ENCODE measurements around the gene PLA2G2C.

DNA sequence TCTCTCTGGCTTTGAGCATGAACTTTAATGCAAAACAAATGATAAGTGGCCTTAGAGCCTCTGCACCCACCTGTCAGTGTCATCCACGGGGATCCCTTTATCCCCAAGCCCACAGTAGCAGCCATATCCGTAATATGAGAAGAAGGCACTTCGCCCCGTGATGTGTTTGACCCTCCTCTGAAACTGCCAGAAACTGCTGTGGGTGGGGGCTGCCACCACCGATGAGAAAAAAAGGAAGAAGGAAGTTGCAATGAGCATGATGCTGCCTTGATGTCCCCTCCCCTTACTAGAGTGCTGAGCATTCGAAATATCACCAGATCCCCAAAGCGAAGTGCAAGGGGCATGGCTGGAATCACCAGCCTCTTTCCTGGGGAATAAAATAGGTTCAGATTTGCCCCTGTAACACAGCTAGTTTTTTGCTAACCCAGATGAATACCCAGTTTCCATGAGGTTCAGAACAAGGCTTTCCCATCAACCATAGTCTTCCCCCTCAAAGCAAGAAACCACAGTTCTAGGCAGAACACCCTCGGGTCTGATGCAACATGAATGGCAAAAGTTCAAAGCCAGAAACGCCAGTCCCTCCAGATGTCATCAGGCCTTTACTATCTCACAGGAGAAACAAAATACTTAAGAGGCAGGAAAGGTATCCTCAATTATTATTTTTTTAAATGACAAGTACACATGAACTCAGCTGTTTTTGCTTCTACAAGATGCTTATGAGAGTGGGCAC, 11.2 kb downstream of the PLA2G2C start:
- TF ChIP-seq, protein P1, sequence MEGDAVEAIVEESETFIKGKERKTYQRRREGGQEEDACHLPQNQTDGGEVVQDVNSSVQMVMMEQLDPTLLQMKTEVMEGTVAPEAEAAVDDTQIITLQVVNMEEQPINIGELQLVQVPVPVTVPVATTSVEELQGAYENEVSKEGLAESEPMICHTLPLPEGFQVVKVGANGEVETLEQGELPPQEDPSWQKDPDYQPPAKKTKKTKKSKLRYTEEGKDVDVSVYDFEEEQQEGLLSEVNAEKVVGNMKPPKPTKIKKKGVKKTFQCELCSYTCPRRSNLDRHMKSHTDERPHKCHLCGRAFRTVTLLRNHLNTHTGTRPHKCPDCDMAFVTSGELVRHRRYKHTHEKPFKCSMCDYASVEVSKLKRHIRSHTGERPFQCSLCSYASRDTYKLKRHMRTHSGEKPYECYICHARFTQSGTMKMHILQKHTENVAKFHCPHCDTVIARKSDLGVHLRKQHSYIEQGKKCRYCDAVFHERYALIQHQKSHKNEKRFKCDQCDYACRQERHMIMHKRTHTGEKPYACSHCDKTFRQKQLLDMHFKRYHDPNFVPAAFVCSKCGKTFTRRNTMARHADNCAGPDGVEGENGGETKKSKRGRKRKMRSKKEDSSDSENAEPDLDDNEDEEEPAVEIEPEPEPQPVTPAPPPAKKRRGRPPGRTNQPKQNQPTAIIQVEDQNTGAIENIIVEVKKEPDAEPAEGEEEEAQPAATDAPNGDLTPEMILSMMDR (IDR thresholded peaks at IDR 0.05): no peak
- no peak for TF ChIP-seq ZFX (IDR thresholded peaks at IDR 0.05; ENCODE audit: borderline replicate concordance)
